GM23338 (cell line): ENCODE results near the gene ZFYVE28. TPM values are rescaled to one million over a fixed set of nuclear protein-coding genes. Genes with fewer than 3 reads are reported as not detected.

Experiments
- ATAC-seq: fragments of 200-7000 bp; cut with Tn5 transposase; 3 replicates; pipeline ENCODE4 v1.9.1; 2020
- DNase-seq: peaks from one replicate; pipeline ENCODE4 v3.0.0-alpha.2; 2015; ENCODE audit warnings: low spot score
- H2AFZ ChIP-seq: fragments of 200-600 bp; sonication (generic); 2 replicates; pipeline ENCODE4 v1.8.0; 2016; ENCODE audit warnings: antibody characterized with exemption, mild to moderate bottlenecking, moderate library complexity
- H3F3A ChIP-seq: fragments of 200-600 bp; sonication (generic); replicated peaks from 2 replicates; pipeline ENCODE4 v1.8.0; 2017; ENCODE audit warnings: antibody characterized with exemption, mixed run types, low read depth
- H3K27ac ChIP-seq: fragments of 200-600 bp; sonication (generic); 2 replicates; pipeline ENCODE4 v1.6.1; 2016; ENCODE audit warnings: low read depth
- H3K27me3 ChIP-seq: fragments of 200-600 bp; sonication (generic); 2 replicates; pipeline ENCODE4 v1.8.0; 2016; ENCODE audit warnings: mild to moderate bottlenecking, mixed run types, moderate library complexity; ENCODE audit not compliant: insufficient read depth
- H3K36me3 ChIP-seq: fragments of 200-600 bp; sonication (generic); 2 replicates; pipeline ENCODE4 v1.8.0; 2016; ENCODE audit warnings: mild to moderate bottlenecking; ENCODE audit not compliant: insufficient read depth
- H3K4me1 ChIP-seq: fragments of 200-600 bp; sonication (generic); 2 replicates; pipeline ENCODE4 v1.8.0; 2016; ENCODE audit warnings: mild to moderate bottlenecking, moderate library complexity; ENCODE audit not compliant: insufficient read depth
- H3K4me2 ChIP-seq: fragments of 200-600 bp; sonication (generic); 2 replicates; pipeline ENCODE4 v1.7.1; 2017; ENCODE audit warnings: mixed run types
- H3K4me3 ChIP-seq: fragments of 200-600 bp; sonication (generic); 2 replicates; pipeline ENCODE4 v1.6.1; 2016; ENCODE audit warnings: mixed run types
- H3K79me2 ChIP-seq: fragments of 200-600 bp; sonication (generic); replicated peaks from 2 replicates; pipeline ENCODE4 v1.8.0; 2017; ENCODE audit warnings: mild to moderate bottlenecking; ENCODE audit not compliant: insufficient read depth
- H3K9me2 ChIP-seq: fragments of 200-600 bp; sonication (generic); 2 replicates; pipeline ENCODE4 v1.8.0; 2017; ENCODE audit not compliant: insufficient read depth
- H4K20me1 ChIP-seq: fragments of 200-600 bp; sonication (generic); replicated peaks from 2 replicates; pipeline ENCODE4 v1.8.0; 2017; ENCODE audit warnings: mild to moderate bottlenecking; ENCODE audit not compliant: insufficient read depth
- H3K27ac Mint-ChIP-seq: 2 replicates; pipeline ENCODE4 v1.8.0; 2020; ENCODE audit warnings: inconsistent platforms, mild to moderate bottlenecking, moderate library complexity, mixed read lengths
- H3K27me3 Mint-ChIP-seq: 3 replicates; pipeline ENCODE4 v1.8.0; 2022; ENCODE audit warnings: low read depth, mild to moderate bottlenecking, moderate library complexity, mixed read lengths, inconsistent platforms; ENCODE audit not compliant: insufficient read depth, poor library complexity
- H3K36me3 Mint-ChIP-seq: 3 replicates; pipeline ENCODE4 v1.8.0; 2021; ENCODE audit warnings: low read depth, mild to moderate bottlenecking, inconsistent platforms, moderate library complexity, mixed read lengths
- H3K4me1 Mint-ChIP-seq: 3 replicates; pipeline ENCODE4 v1.8.0; 2020; ENCODE audit warnings: mild to moderate bottlenecking, inconsistent platforms, mixed read lengths
- H3K4me3 Mint-ChIP-seq: 3 replicates; pipeline ENCODE4 v1.8.0; 2021; ENCODE audit warnings: moderate library complexity, mild to moderate bottlenecking, inconsistent platforms, mixed read lengths
- H3K9me3 Mint-ChIP-seq: 3 replicates; pipeline ENCODE4 v1.8.0; 2020; ENCODE audit warnings: moderate library complexity, mild to moderate bottlenecking, inconsistent platforms, mixed read lengths
- CREB1 ChIP-seq: fragments of 250-450 bp; sonication (Bioruptor Pico); IDR thresholded peaks from 2 replicates; pipeline ENCODE4 v1.5.0; 2020; ENCODE audit warnings: low read depth, mild to moderate bottlenecking, moderate library complexity
- CTCF ChIP-seq, 2 experiments: fragments of 200-600 bp in 1 of 2; sonication (generic) in 1 of 2; conservative IDR thresholded peaks; 2 replicates each; pipeline versions ENCODE4 v1.5.1 to v1.6.1; 2016 to 2017; ENCODE audit warnings: antibody characterized with exemption in 2 of 2, low read depth in 2 of 2, mild to moderate bottlenecking in 2 of 2, moderate library complexity in 1 of 2
- EZH2 ChIP-seq: fragments of 200-600 bp; sonication (generic); IDR thresholded peaks from one replicate; pipeline ENCODE4 v1.8.0; 2017; ENCODE audit warnings: antibody characterized with exemption, mild to moderate bottlenecking, low read depth; ENCODE audit not compliant: unreplicated experiment
- EZH2phosphoT487 ChIP-seq: fragments of 200-600 bp; sonication (generic); IDR thresholded peaks from one replicate; pipeline ENCODE4 v1.8.1; 2018; ENCODE audit warnings: antibody characterized with exemption; ENCODE audit not compliant: unreplicated experiment
- JUNB ChIP-seq: IDR thresholded peaks from one replicate; pipeline ENCODE4 v1.6.1; 2016; ENCODE audit warnings: antibody characterized with exemption; ENCODE audit not compliant: unreplicated experiment
- NANOG ChIP-seq: IDR thresholded peaks from 2 replicates; pipeline ENCODE4 v1.6.1; 2016; ENCODE audit warnings: antibody characterized with exemption, borderline replicate concordance
- POLR2AphosphoS5 ChIP-seq: IDR thresholded peaks from 2 replicates; pipeline ENCODE4 v1.6.1; 2016; ENCODE audit warnings: antibody characterized with exemption, low read depth
- REST ChIP-seq: IDR thresholded peaks from one replicate; pipeline ENCODE4 v1.6.1; 2018; ENCODE audit warnings: antibody characterized with exemption; ENCODE audit not compliant: unreplicated experiment
- STAT1 ChIP-seq: IDR thresholded peaks from one replicate; pipeline ENCODE4 v1.6.1; 2016; ENCODE audit warnings: antibody characterized with exemption; ENCODE audit not compliant: unreplicated experiment
- ZNF114 ChIP-seq: fragments of 250-450 bp; sonication (Bioruptor Pico); IDR thresholded peaks from 2 replicates; pipeline ENCODE4 v1.5.0; 2020; ENCODE audit warnings: mild to moderate bottlenecking, moderate library complexity
- ZNF331 ChIP-seq: fragments of 250-450 bp; sonication (Bioruptor Pico); IDR thresholded peaks from 2 replicates; pipeline ENCODE4 v1.5.0; 2020; ENCODE audit warnings: low read depth, mild to moderate bottlenecking, moderate library complexity
- ZNF462 ChIP-seq: fragments of 250-450 bp; sonication (Bioruptor Pico); IDR thresholded peaks from 2 replicates; pipeline ENCODE4 v1.5.0; 2020; ENCODE audit warnings: mild to moderate bottlenecking, moderate library complexity
- polyA plus RNA-seq: library from polyadenylated mRNA; unstranded; fragments of >200 nt; fragmentation: Nextera tagmentation; extraction: Ambion mirVana; gene quantifications from 2 replicates; pipeline ENCODE4 v1.2.1, GENCODE V29; 2016
- total RNA-seq: library from RNA; depleted of rRNA; stranded (reverse); fragments of >200 nt; shearing (Covaris generic); gene quantifications from 2 replicates; pipeline ENCODE4 v1.2.3, GENCODE V29; 2014
- TF ChIP-seq, protein P1 (sequence below): IDR thresholded peaks from 2 replicates; pipeline ENCODE4 v1.6.1; 2016; ENCODE audit warnings: antibody characterized with exemption

ZFYVE28 gene
- total and polyA plus RNA-seq, 2 experiments from 2014 or later, result 2.6 to 4.6 TPM

GRCh38 chr4:2322841-2323240 is 95.6 kb downstream of the ZFYVE28 start:
- Histone ChIP-seq H3F3A (no peaks in the 10 kb centered on the region), H3K4me3 (no peak overlapping the region), H4K20me1 (no peaks in the 10 kb centered on the region), H3K79me2 (no peaks in the 10 kb centered on the region), H3K36me3 (no peaks in the 10 kb centered on the region), H3K9me2 (no peaks in the 10 kb centered on the region), H3K4me2 (no peak overlapping the region), H3K27ac (no peak overlapping the region), H3K27me3 (no peaks in the 10 kb centered on the region), H2AFZ (no peak overlapping the region), H3K4me1 (peaks cover 5% of the 10 kb centered on the region; the same call in 1 of the 2 replicates)
- Mint-ChIP-seq H3K9me3 (0 out of 3 replicates have a peak, but pooled peaks cover 2% of the 10 kb centered on the region), H3K4me3 (no peak overlapping the region), H3K4me1 (peaks cover 6% of the 10 kb centered on the region), H3K27ac (no peak overlapping the region), H3K27me3 (peaks cover 6% of the 10 kb centered on the region), H3K36me3 (no peaks in the 10 kb centered on the region)
- DNase-seq (no peak), ATAC-seq (no peak)
- TF ChIP-seq CREB1 (CRISPR knock-in tag), result no peak
- TF ChIP-seq STAT1, result no peak
- no peak for TF ChIP-seq POLR2AphosphoS5
- no peak for TF ChIP-seq NANOG
- TF ChIP-seq EZH2phosphoT487, result no peak
- TF ChIP-seq ZNF331 (CRISPR knock-in tag), result no peak
- TF ChIP-seq, protein P1, sequence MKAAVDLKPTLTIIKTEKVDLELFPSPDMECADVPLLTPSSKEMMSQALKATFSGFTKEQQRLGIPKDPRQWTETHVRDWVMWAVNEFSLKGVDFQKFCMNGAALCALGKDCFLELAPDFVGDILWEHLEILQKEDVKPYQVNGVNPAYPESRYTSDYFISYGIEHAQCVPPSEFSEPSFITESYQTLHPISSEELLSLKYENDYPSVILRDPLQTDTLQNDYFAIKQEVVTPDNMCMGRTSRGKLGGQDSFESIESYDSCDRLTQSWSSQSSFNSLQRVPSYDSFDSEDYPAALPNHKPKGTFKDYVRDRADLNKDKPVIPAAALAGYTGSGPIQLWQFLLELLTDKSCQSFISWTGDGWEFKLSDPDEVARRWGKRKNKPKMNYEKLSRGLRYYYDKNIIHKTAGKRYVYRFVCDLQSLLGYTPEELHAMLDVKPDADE, result no peak
- TF ChIP-seq REST, result no peak
- TF ChIP-seq EZH2, result no peak
- no peak for TF ChIP-seq JUNB
- TF ChIP-seq CTCF (conservative IDR thresholded peaks at IDR 0.05; ENCODE audit: low read depth in 2 of 2), result no peak
- no peak for TF ChIP-seq ZNF462 (CRISPR knock-in tag)
- no peak for TF ChIP-seq ZNF114 (CRISPR knock-in tag)
